ENCODE data around the gene CDH9. TPM values are rescaled to one million over a fixed set of nuclear protein-coding genes. Genes with fewer than 3 reads are reported as not detected.
A peak's percentile ranks its signal among the peaks of the same experiment; 100 is the strongest.

Gene CDH9
- total RNA-seq, 1 donor from 2014 or later = not detected

GRCh38 chr5:27021471-27021870 lies 16.9 kb downstream of the CDH9 start:
- Mint-ChIP-seq H3K27ac (ENCODE audit: unreplicated experiment) (no peak overlapping the region), H3K27me3 (ENCODE audit: unreplicated experiment) (peaks cover 2% of the 10 kb centered on the region), H3K4me3 (ENCODE audit: unreplicated experiment) (no peak overlapping the region), H3K4me1 (ENCODE audit: unreplicated experiment) (no peaks in the 10 kb centered on the region), H3K36me3 (ENCODE audit: unreplicated experiment) (no peaks in the 10 kb centered on the region), H3K9me3 (ENCODE audit: unreplicated experiment) (no peaks in the 10 kb centered on the region)
- TF ChIP-seq CTCF (IDR thresholded peaks at IDR 0.05) = no peak
- no peak for DNase-seq (ENCODE audit: extremely low spot score, unreplicated experiment)

GRCh38 chr5:27020973-27021372 lies 17.4 kb downstream of the CDH9 start:
- DNase-seq (ENCODE audit: extremely low spot score, unreplicated experiment) = no peak
- TF ChIP-seq CTCF (IDR thresholded peaks at IDR 0.05) = peak; percentile 61
- no peak overlapping the region for H3K27ac Mint-ChIP-seq (ENCODE audit: unreplicated experiment)
- no peaks in the 10 kb centered on the region for H3K4me1 Mint-ChIP-seq (ENCODE audit: unreplicated experiment)
- H3K4me3 Mint-ChIP-seq (ENCODE audit: unreplicated experiment) = no peak overlapping the region
- H3K27me3 Mint-ChIP-seq (ENCODE audit: unreplicated experiment) = peaks cover 2% of the 10 kb centered on the region
- no peaks in the 10 kb centered on the region for H3K36me3 Mint-ChIP-seq (ENCODE audit: unreplicated experiment)
- H3K9me3 Mint-ChIP-seq (ENCODE audit: unreplicated experiment) = no peaks in the 10 kb centered on the region

- no peaks in the 10 kb centered on the region for H3K9me3 Mint-ChIP-seq (ENCODE audit: unreplicated experiment)
- H3K27me3 Mint-ChIP-seq (ENCODE audit: unreplicated experiment) = peaks cover 2% of the 10 kb centered on the region
- DNase-seq (ENCODE audit: extremely low spot score, unreplicated experiment) = no peak
- H3K27ac Mint-ChIP-seq (ENCODE audit: unreplicated experiment) = no peak overlapping the region
- H3K4me1 Mint-ChIP-seq (ENCODE audit: unreplicated experiment) = no peaks in the 10 kb centered on the region
- no peak overlapping the region for H3K4me3 Mint-ChIP-seq (ENCODE audit: unreplicated experiment)
- no peak for TF ChIP-seq CTCF (IDR thresholded peaks at IDR 0.05)
- H3K36me3 Mint-ChIP-seq (ENCODE audit: unreplicated experiment) = no peaks in the 10 kb centered on the region
Observed at GRCh38 chr5:27015758-27016157, 22.6 kb downstream of the CDH9 start.

GRCh38 chr5:27011274-27011673 lies 27.1 kb downstream of the CDH9 start:
- DNase-seq (ENCODE audit: extremely low spot score, unreplicated experiment) = no peak
- Mint-ChIP-seq H3K36me3 (ENCODE audit: unreplicated experiment) (no peaks in the 10 kb centered on the region), H3K4me3 (ENCODE audit: unreplicated experiment) (no peak overlapping the region), H3K4me1 (ENCODE audit: unreplicated experiment) (no peaks in the 10 kb centered on the region), H3K9me3 (ENCODE audit: unreplicated experiment) (no peaks in the 10 kb centered on the region), H3K27me3 (ENCODE audit: unreplicated experiment) (no peaks in the 10 kb centered on the region), H3K27ac (ENCODE audit: unreplicated experiment) (no peak overlapping the region)
- no peak for TF ChIP-seq CTCF (IDR thresholded peaks at IDR 0.05)

GRCh38 chr5:27010646-27011045 lies 27.7 kb downstream of the CDH9 start:
- DNase-seq (ENCODE audit: extremely low spot score, unreplicated experiment) = no peak
- Mint-ChIP-seq H3K9me3 (ENCODE audit: unreplicated experiment) (no peaks in the 10 kb centered on the region), H3K27me3 (ENCODE audit: unreplicated experiment) (no peaks in the 10 kb centered on the region), H3K36me3 (ENCODE audit: unreplicated experiment) (no peaks in the 10 kb centered on the region), H3K4me1 (ENCODE audit: unreplicated experiment) (no peaks in the 10 kb centered on the region), H3K27ac (ENCODE audit: unreplicated experiment) (no peak overlapping the region), H3K4me3 (ENCODE audit: unreplicated experiment) (no peak overlapping the region)
- no peak for TF ChIP-seq CTCF (IDR thresholded peaks at IDR 0.05)
